Tibial nerve (tissue), 4 donors: ENCODE measurements around the gene MAOB. TPM values are rescaled to one million over a fixed set of nuclear protein-coding genes. Genes with fewer than 3 reads are reported as not detected.

Experiments
- DNase-seq, 2 donors: peaks; one replicate each; pipeline ENCODE4 v3.0.0-alpha.2; 2019; ENCODE audit warnings: low spot score in 2 of 2
- H3K27ac ChIP-seq, 4 donors: fragments of 200-600 bp; sonication (generic) in 3 of 4; one replicate each; pipeline ENCODE4 v1.5.1; 2017 to 2019; ENCODE audit warnings: mild to moderate bottlenecking in 1 of 4
- H3K27me3 ChIP-seq, 2 donors: fragments of 200-600 bp; sonication (generic) in 1 of 2; one replicate each; pipeline versions ENCODE4 v1.5.1 to v1.6.0; 2017 to 2019
- H3K36me3 ChIP-seq, 3 donors: fragments of 200-600 bp; sonication (generic); one replicate each; pipeline ENCODE4 v1.5.1; 2018 to 2019
- H3K4me1 ChIP-seq, 4 donors: fragments of 200-600 bp; sonication (generic) in 3 of 4; one replicate each; pipeline ENCODE4 v1.5.1; 2017 to 2019
- H3K4me3 ChIP-seq, 4 donors: fragments of 200-600 bp; sonication (generic) in 3 of 4; one replicate each; pipeline ENCODE4 v1.5.1; 2017 to 2019; ENCODE audit warnings: mild to moderate bottlenecking in 1 of 4, moderate library complexity in 1 of 4
- H3K9me3 ChIP-seq, 4 donors: fragments of 200-600 bp; sonication (generic) in 3 of 4; one replicate each; pipeline ENCODE4 v1.5.1; 2017 to 2019
- CTCF ChIP-seq, 5 experiments: fragments of 200-600 bp in 3 of 5; fragments of 450-650 bp in 2 of 5; sonication (generic) in 3 of 5; IDR thresholded peaks; one replicate each; pipeline ENCODE4 v1.5.1; 2016 to 2019; ENCODE audit warnings: antibody characterized with exemption in 5 of 5, mild to moderate bottlenecking in 3 of 5, moderate library complexity in 2 of 5
- EP300 ChIP-seq, 2 donors: sonication (generic); formaldehyde crosslinking; IDR thresholded peaks; one replicate each; pipeline ENCODE4 v1.6.1; 2017; ENCODE audit warnings: antibody characterized with exemption in 2 of 2, mild to moderate bottlenecking in 1 of 2
- POLR2A ChIP-seq, 2 donors: fragments of 450-650 bp; IDR thresholded peaks; one replicate each; pipeline ENCODE4 v1.6.1; 2017; ENCODE audit warnings: antibody characterized with exemption in 2 of 2, mild to moderate bottlenecking in 2 of 2, moderate library complexity in 2 of 2
- WGBS, 2 donors: methylation state at CpG; one replicate each; pipeline ENCODE4 v1.1.5; 2018; 5-methylcytosine and 5-hydroxymethylcytosine counted together
- total RNA-seq, 4 donors: library from RNA; depleted of rRNA; stranded (reverse); fragments of >200 nt; gene quantifications; one replicate each; pipeline ENCODE4 v1.1.0, GENCODE V29; 2016

The MAOB gene
- total RNA-seq, 4 donors from 2014 or later: 8.8 to 35.1 (median 22.8) TPM

DNA sequence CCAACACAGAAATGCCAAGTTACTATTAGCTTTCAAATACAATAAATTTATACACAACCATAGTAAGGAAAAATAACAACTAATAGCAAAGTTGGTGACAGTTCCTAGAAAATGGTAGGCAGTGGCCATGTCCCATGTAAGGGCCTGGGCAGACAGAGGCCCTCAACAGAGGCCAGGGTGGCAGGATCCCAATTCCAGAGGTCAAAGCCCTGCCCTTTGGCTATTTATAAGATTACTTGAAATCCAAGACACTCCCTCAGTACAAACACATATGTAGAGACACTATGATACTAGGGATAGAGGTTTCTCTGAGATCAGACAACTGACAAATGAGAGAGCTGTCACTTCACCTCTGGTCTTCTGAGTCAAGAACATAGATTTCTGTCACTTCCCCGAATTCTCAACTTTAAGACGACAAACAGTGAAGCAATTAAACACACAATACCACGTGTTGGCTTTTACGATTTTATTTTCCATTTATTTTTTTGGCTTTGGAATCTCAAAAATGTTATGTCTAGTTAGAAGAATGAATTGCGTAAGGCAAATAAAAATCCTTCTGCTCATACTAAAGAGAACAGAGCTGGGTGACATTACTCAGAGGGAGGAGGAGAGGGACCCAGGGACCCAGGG, 16.3 kb upstream of the MAOB start:
- 24 to 43% methylated on average over 5 of the region's 5 CpGs for WGBS, 2 donors
- H3K27ac ChIP-seq: peak overlapping the region in 2 of 4 donors; percentile 46 to 59
- DNase-seq: no peak
- H3K4me3 ChIP-seq: no peak overlapping the region
- H3K4me1 ChIP-seq: no peaks in the 10 kb centered on the region
- no peaks in the 10 kb centered on the region for H3K36me3 ChIP-seq
- TF ChIP-seq EP300 (IDR thresholded peaks at IDR 0.05) (no peak), CTCF (IDR thresholded peaks at IDR 0.05) (no peak), POLR2A (IDR thresholded peaks at IDR 0.05) (no peak)
- no peaks in the 10 kb centered on the region for H3K9me3 ChIP-seq
- peaks cover 0 to 4% of the 10 kb centered on the region in 2 donors for H3K27me3 ChIP-seq

- no peak overlapping the region for H3K27ac ChIP-seq
- no peaks in the 10 kb centered on the region for H3K4me1 ChIP-seq
- H3K4me3 ChIP-seq: no peak overlapping the region
- H3K27me3 ChIP-seq: peaks cover 0 to 4% of the 10 kb centered on the region in 2 donors
- no peak for DNase-seq
- no peaks in the 10 kb centered on the region for H3K36me3 ChIP-seq
- no peaks in the 10 kb centered on the region for H3K9me3 ChIP-seq
- 72 to 81% methylated on average over 4 of the region's 4 CpGs for WGBS, 2 donors
- no peak for TF ChIP-seq POLR2A (IDR thresholded peaks at IDR 0.05)
- no peak for TF ChIP-seq CTCF (IDR thresholded peaks at IDR 0.05)
- TF ChIP-seq EP300 (IDR thresholded peaks at IDR 0.05): no peak
Observed at GRCh38 chrX:43897290-43897689, 15.0 kb upstream of the MAOB start.

GRCh38 chrX:43892336-43892870, 10.2 kb upstream of the MAOB start:
- H3K27ac ChIP-seq: no peak overlapping the region
- TF ChIP-seq EP300 (IDR thresholded peaks at IDR 0.05): no peak
- no peak for TF ChIP-seq CTCF (IDR thresholded peaks at IDR 0.05)
- TF ChIP-seq POLR2A (IDR thresholded peaks at IDR 0.05): no peak
- no peaks in the 10 kb centered on the region for H3K27me3 ChIP-seq
- no peaks in the 10 kb centered on the region for H3K36me3 ChIP-seq
- WGBS, 2 donors: 33 to 63% methylated on average over 1 of the region's 1 CpG
- no peak overlapping the region for H3K4me3 ChIP-seq
- no peak for DNase-seq
- H3K9me3 ChIP-seq: peaks cover 0 to 7% (median 0%) of the 10 kb centered on the region in 4 donors
- H3K4me1 ChIP-seq: no peaks in the 10 kb centered on the region

DNA sequence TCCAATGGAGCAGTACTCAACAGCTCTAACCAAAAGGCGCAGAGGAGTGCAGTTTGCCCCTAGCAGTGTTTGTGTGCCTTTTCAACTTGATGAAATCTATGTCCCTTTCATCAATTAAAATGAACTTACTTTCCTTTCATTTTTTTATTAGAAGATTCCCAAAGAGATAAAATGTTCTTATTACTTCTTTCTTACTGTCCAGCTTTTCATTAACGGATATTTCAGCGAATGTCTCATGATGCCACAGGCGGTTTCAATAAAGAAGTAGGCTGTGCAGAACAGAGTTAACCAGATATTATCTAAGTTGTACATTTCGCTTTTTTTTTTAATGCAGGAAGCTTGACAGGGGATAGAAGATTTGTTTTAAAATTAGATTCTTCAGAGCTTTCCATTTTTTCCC, 3.4 kb upstream of the MAOB start:
- Histone ChIP-seq H3K36me3 (no peaks in the 10 kb centered on the region), H3K9me3 (peaks cover 0 to 7% (median 0%) of the 10 kb centered on the region in 4 donors), H3K4me1 (no peaks in the 10 kb centered on the region), H3K27me3 (no peaks in the 10 kb centered on the region), H3K27ac (no peak overlapping the region), H3K4me3 (no peak overlapping the region)
- WGBS, 2 donors: 65 to 76% methylated on average over 5 of the region's 5 CpGs
- no peak for DNase-seq
- TF ChIP-seq EP300 (IDR thresholded peaks at IDR 0.05) (no peak), CTCF (IDR thresholded peaks at IDR 0.05) (no peak), POLR2A (IDR thresholded peaks at IDR 0.05) (no peak)

DNA sequence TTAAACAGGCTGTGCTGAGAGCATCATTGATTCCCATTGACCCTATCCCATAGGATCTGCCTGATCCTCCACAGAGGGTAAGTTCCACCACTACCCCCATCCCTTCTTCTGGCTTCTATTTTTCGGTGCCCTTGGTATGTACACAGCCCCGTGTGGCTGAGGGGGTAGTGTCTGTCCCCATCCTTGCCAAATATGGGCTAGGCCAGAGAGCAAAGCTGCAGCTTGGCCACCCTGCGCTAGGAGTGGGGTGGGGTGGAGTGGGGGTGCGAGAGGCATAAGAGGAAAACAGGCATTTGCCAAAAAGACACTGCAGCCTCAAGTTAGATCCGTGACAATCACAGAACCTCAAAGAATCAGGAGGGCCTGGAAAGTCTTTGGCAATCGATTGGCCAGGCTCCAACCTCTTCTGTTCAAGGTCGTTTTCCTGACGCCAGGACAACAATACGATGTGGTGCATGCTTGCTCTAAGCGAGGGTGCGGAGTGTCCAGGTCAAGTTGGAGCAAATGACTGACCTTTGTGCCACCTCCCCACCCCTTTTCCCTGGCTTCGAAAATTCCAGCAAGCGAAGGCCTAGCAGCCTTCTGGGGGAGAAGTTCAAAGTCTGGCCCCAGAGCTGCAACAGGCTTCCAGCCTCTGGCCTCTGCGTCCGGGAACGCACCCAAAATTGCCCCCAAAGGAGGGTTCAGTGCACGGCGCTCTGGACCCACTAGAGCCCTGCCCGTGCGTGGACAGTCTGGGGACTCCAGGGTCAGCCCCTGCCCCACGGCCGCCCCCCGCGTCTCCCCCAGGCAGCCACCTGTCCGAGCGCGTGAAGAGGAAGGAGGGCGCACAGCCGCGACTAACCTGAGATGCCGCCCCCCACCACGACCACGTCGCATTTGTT, 598 bp downstream of the MAOB start:
- DNase-seq: peak; percentile 17 to 36
- Histone ChIP-seq H3K36me3 (no peaks in the 10 kb centered on the region), H3K4me3 (peak overlapping the region; percentile 13 to 54 (median 41)), H3K27me3 (peaks cover 0 to 11% of the 10 kb centered on the region in 2 donors), H3K27ac (peak overlapping the region; percentile 0 to 78 (median 53)), H3K9me3 (no peaks in the 10 kb centered on the region), H3K4me1 (no peaks in the 10 kb centered on the region)
- TF ChIP-seq CTCF (IDR thresholded peaks at IDR 0.05) (no peak), EP300 (IDR thresholded peaks at IDR 0.05) (peak in 1 of 2 donors; percentile 9), POLR2A (IDR thresholded peaks at IDR 0.05) (no peak)
- WGBS, 2 donors: 21 to 22% methylated on average over 10 to 17 of the region's 34 CpGs
